ENCODE data around the gene RCOR1. TPM values are rescaled to one million over a fixed set of nuclear protein-coding genes. Genes with fewer than 3 reads are reported as not detected.

RCOR1 gene
- total RNA-seq, 1 donor from 2014 or later: 13.4 TPM

- Histone ChIP-seq H3K4me3 (ENCODE audit: low read depth, low read length) (no peak overlapping the region), H3K36me3 (ENCODE audit: control insufficient read depth, insufficient read depth, low read length) (no peaks in the 10 kb centered on the region), H3K27me3 (ENCODE audit: control insufficient read depth, insufficient read depth, low read length) (no peaks in the 10 kb centered on the region)
- no peak for TF ChIP-seq CTCF (IDR thresholded peaks at IDR 0.05; ENCODE audit: insufficient read depth, low read length, poor library complexity, severe bottlenecking)
- DNase-seq (ENCODE audit: low read depth): peak; percentile 29
Observed at GRCh38 chr14:102620413-102620812, 28.0 kb downstream of the RCOR1 start.

- DNase-seq (ENCODE audit: low read depth): no peak
- TF ChIP-seq CTCF (IDR thresholded peaks at IDR 0.05; ENCODE audit: insufficient read depth, low read length, poor library complexity, severe bottlenecking): no peak
- Histone ChIP-seq H3K36me3 (ENCODE audit: control insufficient read depth, insufficient read depth, low read length) (no peaks in the 10 kb centered on the region), H3K27me3 (ENCODE audit: control insufficient read depth, insufficient read depth, low read length) (no peaks in the 10 kb centered on the region), H3K4me3 (ENCODE audit: low read depth, low read length) (no peak overlapping the region)
Observed at GRCh38 chr14:102622262-102622885, 29.9 kb downstream of the RCOR1 start.

GRCh38 chr14:102624666-102625065 lies 32.2 kb downstream of the RCOR1 start:
- no peak overlapping the region for H3K4me3 ChIP-seq (ENCODE audit: low read depth, low read length)
- H3K27me3 ChIP-seq (ENCODE audit: control insufficient read depth, insufficient read depth, low read length): no peaks in the 10 kb centered on the region
- no peaks in the 10 kb centered on the region for H3K36me3 ChIP-seq (ENCODE audit: control insufficient read depth, insufficient read depth, low read length)
- DNase-seq (ENCODE audit: low read depth): no peak
- TF ChIP-seq CTCF (IDR thresholded peaks at IDR 0.05; ENCODE audit: insufficient read depth, low read length, poor library complexity, severe bottlenecking): no peak

- no peak for TF ChIP-seq CTCF (IDR thresholded peaks at IDR 0.05; ENCODE audit: insufficient read depth, low read length, poor library complexity, severe bottlenecking)
- H3K4me3 ChIP-seq (ENCODE audit: low read depth, low read length): no peak overlapping the region
- no peak for DNase-seq (ENCODE audit: low read depth)
- H3K27me3 ChIP-seq (ENCODE audit: control insufficient read depth, insufficient read depth, low read length): no peaks in the 10 kb centered on the region
- H3K36me3 ChIP-seq (ENCODE audit: control insufficient read depth, insufficient read depth, low read length): no peaks in the 10 kb centered on the region
Observed at GRCh38 chr14:102625564-102626296, 33.3 kb downstream of the RCOR1 start.

- Histone ChIP-seq H3K36me3 (ENCODE audit: control insufficient read depth, insufficient read depth, low read length) (no peaks in the 10 kb centered on the region), H3K27me3 (ENCODE audit: control insufficient read depth, insufficient read depth, low read length) (no peaks in the 10 kb centered on the region), H3K4me3 (ENCODE audit: low read depth, low read length) (no peak overlapping the region)
- no peak for TF ChIP-seq CTCF (IDR thresholded peaks at IDR 0.05; ENCODE audit: insufficient read depth, low read length, poor library complexity, severe bottlenecking)
- DNase-seq (ENCODE audit: low read depth): no peak
Observed at GRCh38 chr14:102626530-102626929, 34.1 kb downstream of the RCOR1 start.

Data from kidney epithelial cell (primary cell).